ENCODE results near the gene HSPA12B. TPM values are rescaled to one million over a fixed set of nuclear protein-coding genes. Genes with fewer than 3 reads are reported as not detected.
A peak's percentile ranks its signal among the peaks of the same experiment; 100 is the strongest.

The HSPA12B gene
- total RNA-seq, 4 donors from 2014 or later: 0.64 to 4.6 (median 1.8) TPM

DNA sequence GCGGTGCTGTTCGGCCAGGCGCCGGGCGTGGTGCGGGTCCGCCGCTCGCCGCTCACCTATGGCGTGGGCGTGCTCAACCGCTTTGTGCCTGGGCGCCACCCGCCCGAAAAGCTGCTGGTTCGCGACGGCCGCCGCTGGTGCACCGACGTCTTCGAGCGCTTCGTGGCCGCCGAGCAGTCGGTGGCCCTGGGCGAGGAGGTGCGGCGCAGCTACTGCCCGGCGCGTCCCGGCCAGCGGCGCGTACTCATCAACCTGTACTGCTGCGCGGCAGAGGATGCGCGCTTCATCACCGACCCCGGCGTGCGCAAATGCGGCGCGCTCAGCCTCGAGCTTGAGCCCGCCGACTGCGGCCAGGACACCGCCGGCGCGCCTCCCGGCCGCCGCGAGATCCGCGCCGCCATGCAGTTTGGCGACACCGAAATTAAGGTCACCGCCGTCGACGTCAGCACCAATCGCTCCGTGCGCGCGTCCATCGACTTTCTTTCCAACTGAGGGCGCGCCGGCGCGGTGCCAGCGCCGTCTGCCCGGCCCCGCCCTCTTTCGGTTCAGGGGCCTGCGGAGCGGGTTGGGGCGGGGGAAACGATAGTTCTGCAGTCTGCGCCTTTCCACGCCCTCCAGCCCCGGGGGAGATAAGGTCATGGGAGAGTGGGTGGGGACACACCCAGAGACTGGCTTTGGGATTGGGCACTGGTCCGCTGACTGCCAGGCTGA is 19.3 kb downstream of the HSPA12B start:
- 20 to 89% methylated on average over 1 to 19 of the region's 95 CpGs for WGBS, 2 donors
- no peaks in the 10 kb centered on the region for H3K9me3 ChIP-seq
- H3K4me1 ChIP-seq: peaks cover 4 to 34% (median 8%) of the 10 kb centered on the region in 3 donors
- DNase-seq: no peak
- peaks cover 0 to 44% (median 0%) of the 10 kb centered on the region in 4 donors for H3K27me3 ChIP-seq
- TF ChIP-seq, protein P1, sequence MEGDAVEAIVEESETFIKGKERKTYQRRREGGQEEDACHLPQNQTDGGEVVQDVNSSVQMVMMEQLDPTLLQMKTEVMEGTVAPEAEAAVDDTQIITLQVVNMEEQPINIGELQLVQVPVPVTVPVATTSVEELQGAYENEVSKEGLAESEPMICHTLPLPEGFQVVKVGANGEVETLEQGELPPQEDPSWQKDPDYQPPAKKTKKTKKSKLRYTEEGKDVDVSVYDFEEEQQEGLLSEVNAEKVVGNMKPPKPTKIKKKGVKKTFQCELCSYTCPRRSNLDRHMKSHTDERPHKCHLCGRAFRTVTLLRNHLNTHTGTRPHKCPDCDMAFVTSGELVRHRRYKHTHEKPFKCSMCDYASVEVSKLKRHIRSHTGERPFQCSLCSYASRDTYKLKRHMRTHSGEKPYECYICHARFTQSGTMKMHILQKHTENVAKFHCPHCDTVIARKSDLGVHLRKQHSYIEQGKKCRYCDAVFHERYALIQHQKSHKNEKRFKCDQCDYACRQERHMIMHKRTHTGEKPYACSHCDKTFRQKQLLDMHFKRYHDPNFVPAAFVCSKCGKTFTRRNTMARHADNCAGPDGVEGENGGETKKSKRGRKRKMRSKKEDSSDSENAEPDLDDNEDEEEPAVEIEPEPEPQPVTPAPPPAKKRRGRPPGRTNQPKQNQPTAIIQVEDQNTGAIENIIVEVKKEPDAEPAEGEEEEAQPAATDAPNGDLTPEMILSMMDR (IDR thresholded peaks at IDR 0.05): no peak
- TF ChIP-seq POLR2A (IDR thresholded peaks at IDR 0.05): no peak
- H3K27ac ChIP-seq: peak overlapping the region in 2 of 4 donors; percentile 22 to 44
- peak overlapping the region; percentile 33 to 64 (median 44) for H3K4me3 ChIP-seq
- intact Hi-C loops (cut with DNase I): no loop called here
- peaks cover 0 to 58% (median 3%) of the 10 kb centered on the region in 3 donors for H3K36me3 ChIP-seq

DNA sequence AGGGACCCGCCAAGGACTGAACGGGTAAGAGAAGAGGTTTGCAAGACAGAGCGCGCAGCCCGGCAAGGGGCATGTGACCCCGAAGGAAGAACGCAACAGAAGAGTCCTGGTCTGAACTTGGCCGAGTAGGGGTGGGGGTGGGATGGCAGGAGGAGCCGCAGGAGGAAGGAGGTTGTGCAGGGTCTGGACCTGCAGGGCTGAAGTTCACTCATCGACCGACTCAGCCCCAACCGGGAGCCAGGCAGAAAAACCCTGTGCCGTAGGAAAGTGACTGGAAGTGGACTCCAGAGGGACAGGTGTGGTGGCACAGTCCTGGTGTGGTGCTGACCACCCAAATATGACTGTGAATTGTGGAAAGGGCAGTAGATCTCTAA is 19.9 kb downstream of the HSPA12B start:
- Histone ChIP-seq H3K4me3 (peak overlapping the region; percentile 33 to 64 (median 44)), H3K4me1 (peaks cover 4 to 34% (median 8%) of the 10 kb centered on the region in 3 donors), H3K27me3 (peaks cover 0 to 42% (median 0%) of the 10 kb centered on the region in 4 donors), H3K27ac (peak overlapping the region in 2 of 4 donors; percentile 22 to 44), H3K36me3 (peaks cover 0 to 55% (median 3%) of the 10 kb centered on the region in 3 donors), H3K9me3 (no peaks in the 10 kb centered on the region)
- no peak for TF ChIP-seq POLR2A (IDR thresholded peaks at IDR 0.05)
- TF ChIP-seq, protein P1 (IDR thresholded peaks at IDR 0.05): no peak
- intact Hi-C loops (cut with DNase I): no loop called here
- DNase-seq: no peak
- 31 to 33% methylated on average over 8 to 13 of the region's 13 CpGs for WGBS, 2 donors

DNA sequence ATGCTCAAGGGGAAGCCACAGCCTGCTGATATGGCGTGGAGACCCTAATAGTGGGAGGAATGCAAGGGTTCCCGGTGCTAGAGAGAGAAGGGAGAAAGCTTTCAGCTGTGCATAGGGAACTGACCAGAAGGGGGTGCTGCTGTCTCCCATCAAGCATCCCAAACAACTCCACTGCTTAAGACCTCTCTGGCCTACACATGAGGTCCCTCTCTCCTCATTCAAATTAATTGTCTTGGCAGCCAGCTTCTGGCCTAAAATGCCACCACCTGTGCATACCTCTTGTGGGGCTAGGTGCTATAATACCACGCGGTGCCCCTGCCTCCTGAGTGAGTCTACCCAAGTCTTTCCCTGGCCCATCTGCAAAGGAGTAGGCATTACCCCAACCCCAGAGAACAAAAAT is 20.6 kb downstream of the HSPA12B start:
- H3K4me1 ChIP-seq: peaks cover 4 to 37% (median 8%) of the 10 kb centered on the region in 3 donors
- 16 to 58% methylated on average over 3 to 4 of the region's 4 CpGs for WGBS, 2 donors
- H3K36me3 ChIP-seq: peaks cover 0 to 53% (median 3%) of the 10 kb centered on the region in 3 donors
- no peak overlapping the region for H3K4me3 ChIP-seq
- DNase-seq: no peak
- intact Hi-C loops (cut with DNase I): no loop called here
- H3K27ac ChIP-seq: peak overlapping the region in 1 of 4 donors; percentile 44
- H3K9me3 ChIP-seq: no peaks in the 10 kb centered on the region
- H3K27me3 ChIP-seq: peaks cover 0 to 35% (median 0%) of the 10 kb centered on the region in 4 donors
- TF ChIP-seq, protein P1 (IDR thresholded peaks at IDR 0.05): peak; percentile 52 to 78 (median 66)
- TF ChIP-seq POLR2A (IDR thresholded peaks at IDR 0.05): no peak

DNA sequence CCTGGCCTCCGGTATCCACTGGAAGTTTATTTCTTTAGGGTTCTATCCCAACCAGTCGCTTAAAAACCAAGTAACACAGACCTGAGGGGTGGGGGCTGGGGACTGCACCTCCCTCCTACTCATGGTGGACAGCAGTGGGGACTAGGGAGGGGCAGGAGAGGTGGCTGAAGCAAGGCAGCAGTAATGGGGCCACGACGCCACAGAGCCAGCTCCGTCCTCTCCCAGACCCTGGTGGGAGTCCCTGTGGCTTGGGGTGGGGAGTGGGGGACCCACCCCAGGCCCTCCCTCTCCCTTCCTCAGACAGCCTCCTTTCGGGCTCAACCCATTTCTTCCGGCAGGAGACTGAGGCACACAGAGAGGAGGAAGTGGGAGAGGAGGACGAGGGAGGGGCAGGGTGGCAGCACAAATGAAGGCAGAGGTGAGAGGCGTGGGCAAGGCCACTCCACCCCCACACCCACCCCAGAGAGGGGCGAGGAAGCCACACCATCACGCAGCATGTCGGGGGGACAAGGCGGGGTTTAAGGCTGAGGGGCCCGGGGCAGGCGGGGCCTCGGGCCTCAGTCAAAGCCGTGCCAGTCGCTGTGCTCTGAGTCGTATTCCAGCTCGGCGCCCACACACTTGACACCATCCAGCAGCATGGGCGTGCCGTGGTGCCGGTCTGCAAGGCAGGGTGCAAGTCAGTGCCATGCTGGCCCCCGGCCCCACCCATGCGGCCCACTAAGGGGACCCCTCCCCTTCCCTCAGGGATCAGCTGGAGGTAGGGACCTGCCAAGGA is 21.2 kb downstream of the HSPA12B start:
- 85 to 89% methylated on average over 1 to 8 of the region's 26 CpGs for WGBS, 2 donors

More for the DNA sequence above, 21.2 kb downstream of the HSPA12B start:
- H3K36me3 ChIP-seq: peaks cover 0 to 54% (median 3%) of the 10 kb centered on the region in 3 donors
- H3K9me3 ChIP-seq: no peaks in the 10 kb centered on the region
- H3K4me1 ChIP-seq: peaks cover 4 to 37% (median 8%) of the 10 kb centered on the region in 3 donors
- H3K4me3 ChIP-seq: no peak overlapping the region
- intact Hi-C loops (cut with DNase I): no loop called here
- peaks cover 0 to 30% (median 0%) of the 10 kb centered on the region in 4 donors for H3K27me3 ChIP-seq
- TF ChIP-seq, protein P1 (IDR thresholded peaks at IDR 0.05): no peak
- TF ChIP-seq POLR2A (IDR thresholded peaks at IDR 0.05): no peak
- no peak overlapping the region for H3K27ac ChIP-seq
- no peak for DNase-seq

Data from esophagus squamous epithelium (tissue), 5 donors.